HG02943 (cell line): ENCODE data around the gene GADL1.

Experiments
- ATAC-seq: cut with Tn5 transposase; IDR thresholded peaks from one replicate; pipeline ENCODE4 v1.9.1; 2021; ENCODE audit warnings: mild to moderate bottlenecking, low read depth, moderate library complexity; ENCODE audit not compliant: unreplicated experiment

GADL1 gene

GRCh38 chr3:30819067-30819798 is 75.2 kb downstream of the GADL1 start:
- ATAC-seq, result no peak

DNA sequence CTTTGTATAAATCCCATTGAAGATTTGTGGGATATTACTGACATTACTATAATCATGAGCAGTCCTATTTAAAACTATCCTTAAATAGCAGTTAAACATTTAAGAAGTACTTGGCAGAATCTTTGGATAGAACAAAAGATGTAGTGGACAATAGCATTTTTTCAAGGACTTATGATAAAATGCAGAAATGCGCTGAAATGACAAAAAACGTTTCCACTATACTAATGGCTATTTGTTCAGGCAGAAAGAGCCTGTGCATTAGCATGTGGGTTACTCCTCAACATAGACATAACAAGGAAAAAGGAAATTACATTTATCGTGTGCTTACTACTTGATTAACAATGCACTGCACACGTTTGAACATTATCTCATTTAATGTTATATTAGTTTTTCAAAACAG is 80.7 kb downstream of the GADL1 start:
- no peak for ATAC-seq

DNA sequence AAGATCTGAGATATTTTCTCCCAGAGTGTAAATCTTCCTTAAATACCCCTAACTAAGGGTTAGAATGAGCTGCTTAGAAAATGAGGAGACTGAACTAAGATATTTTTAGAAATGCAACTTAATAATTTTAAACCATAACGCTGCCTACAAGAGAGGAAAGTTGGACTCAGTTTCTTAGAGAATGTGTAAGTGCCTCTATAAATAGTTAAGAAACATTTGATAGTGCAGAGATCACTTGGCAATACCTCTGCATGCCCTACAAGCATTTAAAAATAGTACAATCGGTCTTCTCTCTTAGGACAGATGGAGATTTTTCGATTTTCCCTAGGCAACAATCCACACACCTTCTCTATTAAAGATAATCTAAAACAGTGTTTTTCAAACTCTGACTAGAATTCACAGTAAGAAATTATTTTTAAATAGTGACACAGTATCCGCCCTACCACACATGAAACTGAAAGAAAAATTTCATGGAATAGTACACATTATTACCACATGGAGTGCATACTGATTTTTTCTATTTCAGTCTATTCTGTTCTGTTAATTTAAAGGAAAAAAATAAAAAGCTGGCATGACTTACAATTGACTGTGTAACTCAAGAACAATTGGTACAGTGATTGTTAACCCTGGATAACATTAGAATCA is 83.2 kb downstream of the GADL1 start:
- no peak for ATAC-seq

DNA sequence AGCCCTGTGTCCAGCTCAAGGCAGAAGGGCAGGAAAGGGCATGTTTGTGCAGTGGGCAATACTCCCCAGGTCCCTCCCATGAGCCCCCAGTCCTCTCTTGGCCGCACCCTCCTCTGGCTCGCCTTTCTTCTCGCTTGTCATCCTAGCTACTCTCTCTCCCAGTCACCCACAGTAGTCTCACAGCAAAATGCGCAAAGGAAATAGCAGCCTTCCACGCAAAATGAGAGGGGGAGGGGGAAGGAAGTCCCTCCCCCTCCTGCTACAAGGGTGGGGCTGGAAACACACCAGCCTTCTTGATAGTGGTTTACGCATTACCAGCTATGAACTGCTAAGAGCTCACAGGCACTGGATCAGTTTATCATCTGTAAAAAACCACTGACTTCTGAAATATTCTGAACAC is 83.8 kb downstream of the GADL1 start:
- ATAC-seq, result no peak

DNA sequence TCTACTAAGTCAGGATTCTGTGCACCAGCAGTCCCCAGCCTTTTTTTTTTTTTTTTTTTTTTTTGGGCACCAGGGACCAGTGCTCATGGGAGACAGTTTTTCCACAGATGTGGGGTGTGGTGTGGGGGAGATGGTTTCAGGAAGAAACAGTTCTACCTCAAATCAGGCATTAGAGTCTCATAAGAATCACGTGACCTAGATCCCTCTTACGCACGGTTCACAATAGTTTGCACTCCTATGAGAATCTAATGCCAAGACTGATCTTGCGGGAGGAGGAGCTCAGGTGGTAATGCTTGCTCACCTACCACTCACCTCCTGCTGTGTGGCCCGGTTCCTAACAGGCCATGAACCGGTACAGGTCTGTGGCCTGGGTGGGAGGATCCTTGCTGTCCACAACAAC is 88.8 kb downstream of the GADL1 start:
- no peak for ATAC-seq

DNA sequence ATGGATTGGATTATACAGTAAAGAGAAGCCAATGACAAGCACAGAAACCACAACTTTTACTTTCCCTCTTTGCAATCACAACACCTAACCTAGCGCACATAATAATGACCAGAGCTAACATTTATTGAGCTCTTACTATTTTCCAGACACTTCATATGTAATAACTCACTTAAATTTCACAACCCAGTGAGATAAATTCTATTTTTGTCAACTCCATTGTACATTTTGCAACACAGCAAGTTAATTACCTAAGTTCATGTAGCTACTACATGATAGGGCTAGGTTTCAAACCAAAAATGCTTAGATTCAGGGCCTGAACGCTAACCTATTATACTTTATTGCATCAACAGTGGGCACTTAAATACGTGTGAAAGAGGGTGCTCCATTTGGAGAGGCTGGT is 89.5 kb downstream of the GADL1 start:
- no peak for ATAC-seq

DNA sequence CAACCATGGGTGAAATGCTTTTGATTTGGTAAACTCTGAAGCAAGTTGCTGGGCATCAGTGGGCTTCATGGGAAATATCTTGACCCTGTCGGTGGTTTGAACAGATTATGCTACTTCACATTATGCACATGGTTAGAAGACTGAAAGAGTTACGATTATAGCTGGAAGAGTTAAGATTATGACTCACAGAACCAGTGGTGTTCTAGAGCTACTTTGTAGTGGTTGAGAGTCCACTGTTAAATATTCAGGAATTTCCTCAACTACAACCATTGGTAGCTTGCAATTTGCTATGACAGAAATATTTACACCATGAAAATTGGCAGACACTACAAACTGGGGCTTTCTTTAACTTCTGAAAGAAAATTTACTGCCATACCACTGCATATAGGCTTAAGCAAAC is 99.3 kb downstream of the GADL1 start:
- ATAC-seq, result no peak

- no peak for ATAC-seq
Observed at GRCh38 chr3:30793740-30794139, 100.7 kb downstream of the GADL1 start.

GRCh38 chr3:30790150-30790549 is 104.3 kb downstream of the GADL1 start:
- no peak for ATAC-seq

DNA sequence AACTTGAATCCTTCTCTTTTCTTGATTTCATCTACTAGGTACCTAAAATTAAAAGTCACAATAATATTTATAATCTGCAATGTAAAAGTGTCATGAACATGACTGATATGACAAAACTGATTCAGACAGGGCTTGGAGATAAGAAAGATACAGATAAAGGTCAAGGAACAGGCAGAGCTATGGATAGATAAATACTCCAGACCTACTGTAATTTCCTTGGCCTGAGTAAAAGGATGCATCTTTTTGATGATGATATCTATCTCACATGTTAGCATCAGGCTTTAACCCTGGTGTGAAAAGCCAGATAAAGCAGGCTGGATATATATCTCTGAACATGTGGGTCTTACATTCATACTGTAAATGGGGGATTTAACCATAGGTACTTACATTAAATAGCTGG is 108.1 kb downstream of the GADL1 start:
- ATAC-seq, result no peak

- no peak for ATAC-seq
Observed at GRCh38 chr3:30779686-30780287, 114.7 kb downstream of the GADL1 start.

DNA sequence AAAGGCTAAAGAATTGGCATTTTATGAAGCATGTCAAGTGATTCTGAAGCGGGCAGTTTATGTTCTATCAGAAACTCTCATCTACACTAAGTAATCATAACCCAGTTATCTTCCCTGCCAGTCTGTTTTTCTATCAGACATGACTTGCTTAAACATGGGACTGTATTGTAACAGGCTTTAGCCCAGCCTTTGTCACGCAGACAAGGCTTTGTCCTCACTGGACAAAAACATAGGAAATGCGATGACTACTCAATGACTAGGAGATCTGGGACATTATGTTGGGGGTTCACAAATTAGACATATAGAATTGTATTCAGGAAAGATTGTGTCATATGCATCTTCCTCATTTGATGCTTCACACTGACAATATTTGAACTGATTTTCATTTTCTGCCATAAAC is 115.5 kb downstream of the GADL1 start:
- ATAC-seq, result no peak

DNA sequence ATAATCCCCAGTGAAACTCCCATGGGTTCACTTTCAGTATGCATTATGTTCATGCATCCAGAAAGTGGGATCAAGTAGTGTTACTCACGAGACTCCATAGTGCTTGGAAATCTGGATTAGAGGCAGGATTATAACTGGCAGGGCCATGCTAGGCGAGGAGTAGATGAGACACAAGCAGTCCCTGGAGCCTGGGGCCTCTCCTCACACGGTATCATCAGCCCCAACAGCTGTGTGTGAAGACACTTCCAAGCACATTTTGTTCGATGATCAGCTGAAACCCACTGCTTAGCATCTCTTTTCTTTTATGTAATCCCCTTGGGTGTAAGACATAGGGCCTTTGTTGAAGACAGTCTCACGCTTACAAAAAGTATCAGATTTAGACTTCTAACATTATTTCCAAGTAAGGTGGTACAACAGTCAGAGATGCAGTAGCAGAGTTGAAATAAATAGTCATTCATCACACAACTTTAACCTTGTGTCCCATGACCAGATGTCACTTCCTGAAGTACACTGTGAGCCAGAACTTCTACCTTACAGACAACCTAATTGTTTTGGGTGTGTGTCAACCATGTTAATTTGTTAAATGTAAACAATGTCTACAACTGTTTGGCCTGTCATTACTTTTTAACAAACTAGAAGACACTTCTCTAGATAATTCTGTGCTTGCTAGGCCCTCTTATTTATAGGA is 116.9 kb downstream of the GADL1 start:
- ATAC-seq, result no peak

DNA sequence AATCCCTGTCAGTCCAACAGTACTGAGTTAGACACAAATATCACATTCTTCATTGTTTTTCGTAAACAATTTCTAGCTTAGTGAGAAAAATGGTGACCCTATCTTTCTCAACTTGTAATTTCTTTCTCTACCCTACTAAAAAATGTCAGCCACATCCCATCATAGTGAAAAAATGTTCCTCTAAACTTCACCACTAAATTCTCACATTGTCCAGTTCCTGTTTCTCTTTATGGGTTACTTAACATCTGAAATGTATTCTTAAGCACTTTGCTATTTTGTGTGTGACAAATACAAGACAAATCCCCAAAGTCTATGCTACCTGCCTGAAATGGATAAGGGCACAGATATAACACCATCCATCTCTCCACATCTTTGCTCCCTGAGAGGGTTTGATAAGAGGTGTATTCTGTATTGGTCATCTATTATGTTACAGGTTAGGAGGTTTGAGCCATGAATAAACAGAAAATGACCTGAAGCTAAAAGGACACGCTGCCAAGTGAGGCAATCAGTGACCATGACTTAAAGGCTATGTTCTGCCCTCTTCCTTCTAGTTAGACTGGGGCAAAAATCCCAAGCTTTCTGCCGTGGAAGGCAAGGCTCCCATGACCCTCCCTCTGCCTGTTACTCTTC is 118.2 kb downstream of the GADL1 start:
- ATAC-seq, result no peak

- no peak for ATAC-seq
Observed at GRCh38 chr3:30775040-30775439, 119.4 kb downstream of the GADL1 start.

- ATAC-seq, result no peak
Observed at GRCh38 chr3:30774062-30774461, 120.4 kb downstream of the GADL1 start.

- ATAC-seq, result no peak
Observed at GRCh38 chr3:30770387-30770786, 124.1 kb downstream of the GADL1 start.

- no peak for ATAC-seq
Observed at GRCh38 chr3:30768703-30769550, 125.5 kb downstream of the GADL1 start.

GRCh38 chr3:30768046-30768445 is 126.4 kb downstream of the GADL1 start:
- no peak for ATAC-seq

- no peak for ATAC-seq
Observed at GRCh38 chr3:30766522-30766921, 127.9 kb downstream of the GADL1 start.
